ENCODE measurements around the gene DAB2IP. TPM values are rescaled to one million over a fixed set of nuclear protein-coding genes. Genes with fewer than 3 reads are reported as not detected.

DAB2IP gene
- total RNA-seq, 4 donors from 2014 or later, result 55.2 to 76.0 (median 60.5) TPM

DNA sequence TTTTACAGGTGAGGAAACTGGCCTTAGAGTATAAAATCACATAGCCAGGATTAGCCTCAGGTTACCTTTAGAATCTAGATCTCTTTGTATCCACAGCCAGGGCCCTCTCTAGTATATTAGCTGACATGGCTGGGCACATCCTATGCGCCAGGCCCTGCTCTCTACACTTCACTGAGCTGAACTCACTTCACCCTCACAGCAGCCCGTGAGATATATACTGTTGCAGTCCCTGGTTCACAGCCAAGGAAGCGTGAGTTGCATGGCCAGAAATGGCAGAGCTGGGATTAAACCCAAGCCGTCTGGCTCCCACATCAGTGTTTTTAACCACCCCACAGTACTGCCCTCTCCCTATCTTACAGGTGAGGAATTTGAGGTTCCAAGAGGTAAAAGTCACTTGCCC, 58.4 kb downstream of the DAB2IP start:
- H3K4me3 ChIP-seq, result no peak overlapping the region
- H3K27me3 ChIP-seq, result no peaks in the 10 kb centered on the region
- H3K9me3 ChIP-seq, result no peaks in the 10 kb centered on the region
- peak overlapping the region in 1 of 4 donors; percentile 19 for H3K27ac ChIP-seq
- TF ChIP-seq, protein P1, sequence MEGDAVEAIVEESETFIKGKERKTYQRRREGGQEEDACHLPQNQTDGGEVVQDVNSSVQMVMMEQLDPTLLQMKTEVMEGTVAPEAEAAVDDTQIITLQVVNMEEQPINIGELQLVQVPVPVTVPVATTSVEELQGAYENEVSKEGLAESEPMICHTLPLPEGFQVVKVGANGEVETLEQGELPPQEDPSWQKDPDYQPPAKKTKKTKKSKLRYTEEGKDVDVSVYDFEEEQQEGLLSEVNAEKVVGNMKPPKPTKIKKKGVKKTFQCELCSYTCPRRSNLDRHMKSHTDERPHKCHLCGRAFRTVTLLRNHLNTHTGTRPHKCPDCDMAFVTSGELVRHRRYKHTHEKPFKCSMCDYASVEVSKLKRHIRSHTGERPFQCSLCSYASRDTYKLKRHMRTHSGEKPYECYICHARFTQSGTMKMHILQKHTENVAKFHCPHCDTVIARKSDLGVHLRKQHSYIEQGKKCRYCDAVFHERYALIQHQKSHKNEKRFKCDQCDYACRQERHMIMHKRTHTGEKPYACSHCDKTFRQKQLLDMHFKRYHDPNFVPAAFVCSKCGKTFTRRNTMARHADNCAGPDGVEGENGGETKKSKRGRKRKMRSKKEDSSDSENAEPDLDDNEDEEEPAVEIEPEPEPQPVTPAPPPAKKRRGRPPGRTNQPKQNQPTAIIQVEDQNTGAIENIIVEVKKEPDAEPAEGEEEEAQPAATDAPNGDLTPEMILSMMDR (IDR thresholded peaks at IDR 0.05), result no peak
- TF ChIP-seq POLR2A (IDR thresholded peaks at IDR 0.05), result no peak
- no peaks in the 10 kb centered on the region for H3K36me3 ChIP-seq
- H3K4me1 ChIP-seq, result no peaks in the 10 kb centered on the region
- DNase-seq, result no peak

DNA sequence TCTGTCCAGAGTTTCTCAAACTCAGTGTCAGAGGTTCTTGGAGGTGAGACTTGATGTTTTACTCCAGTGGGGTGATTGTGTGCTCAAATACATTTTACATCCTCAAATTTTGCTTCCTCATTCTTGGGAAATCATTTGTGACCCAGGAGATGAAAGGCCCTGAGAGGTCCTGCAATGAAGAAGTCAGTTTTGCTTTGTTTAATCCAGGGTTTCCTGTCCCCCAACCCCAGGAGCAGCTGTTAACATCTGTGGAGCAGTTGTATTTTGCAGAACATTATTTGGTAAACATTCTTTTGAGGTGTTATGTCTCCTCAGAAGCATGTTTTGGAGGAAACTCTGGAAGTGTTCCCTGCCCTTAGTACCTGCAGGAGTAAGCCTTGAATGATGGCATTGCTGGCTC, 59.8 kb downstream of the DAB2IP start:
- Histone ChIP-seq H3K27me3 (no peaks in the 10 kb centered on the region), H3K27ac (peak overlapping the region in 1 of 4 donors; percentile 19), H3K9me3 (no peaks in the 10 kb centered on the region), H3K4me3 (no peak overlapping the region), H3K4me1 (no peaks in the 10 kb centered on the region), H3K36me3 (no peaks in the 10 kb centered on the region)
- DNase-seq, result no peak
- no peak for TF ChIP-seq POLR2A (IDR thresholded peaks at IDR 0.05)
- TF ChIP-seq, protein P1 (IDR thresholded peaks at IDR 0.05), result no peak

DNA sequence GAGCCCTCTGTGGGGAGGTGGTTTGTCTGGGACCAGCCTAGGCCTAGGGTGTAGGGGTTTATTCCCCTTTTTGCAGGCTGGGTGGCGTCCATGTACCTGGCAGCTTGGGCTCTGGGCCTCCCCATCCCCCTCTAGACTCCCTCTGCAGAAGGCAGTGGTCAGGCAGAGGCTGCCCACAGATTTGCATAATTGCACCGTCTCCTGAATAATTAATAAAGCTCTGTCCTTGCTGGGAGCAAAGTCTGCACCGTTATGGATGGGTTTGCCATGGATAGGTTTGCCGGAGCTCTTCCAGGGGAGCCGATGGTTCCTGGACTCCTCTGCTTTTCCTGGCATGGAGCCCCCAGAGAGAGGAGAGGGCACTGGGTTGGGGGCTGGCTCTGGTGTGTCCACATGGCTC, 60.4 kb downstream of the DAB2IP start:
- TF ChIP-seq POLR2A (IDR thresholded peaks at IDR 0.05), result no peak
- TF ChIP-seq, protein P1 (IDR thresholded peaks at IDR 0.05), result no peak
- Histone ChIP-seq H3K36me3 (no peaks in the 10 kb centered on the region), H3K9me3 (no peaks in the 10 kb centered on the region), H3K4me1 (no peaks in the 10 kb centered on the region), H3K4me3 (no peak overlapping the region), H3K27me3 (no peaks in the 10 kb centered on the region), H3K27ac (peak overlapping the region in 1 of 4 donors; percentile 9)
- no peak for DNase-seq

DNA sequence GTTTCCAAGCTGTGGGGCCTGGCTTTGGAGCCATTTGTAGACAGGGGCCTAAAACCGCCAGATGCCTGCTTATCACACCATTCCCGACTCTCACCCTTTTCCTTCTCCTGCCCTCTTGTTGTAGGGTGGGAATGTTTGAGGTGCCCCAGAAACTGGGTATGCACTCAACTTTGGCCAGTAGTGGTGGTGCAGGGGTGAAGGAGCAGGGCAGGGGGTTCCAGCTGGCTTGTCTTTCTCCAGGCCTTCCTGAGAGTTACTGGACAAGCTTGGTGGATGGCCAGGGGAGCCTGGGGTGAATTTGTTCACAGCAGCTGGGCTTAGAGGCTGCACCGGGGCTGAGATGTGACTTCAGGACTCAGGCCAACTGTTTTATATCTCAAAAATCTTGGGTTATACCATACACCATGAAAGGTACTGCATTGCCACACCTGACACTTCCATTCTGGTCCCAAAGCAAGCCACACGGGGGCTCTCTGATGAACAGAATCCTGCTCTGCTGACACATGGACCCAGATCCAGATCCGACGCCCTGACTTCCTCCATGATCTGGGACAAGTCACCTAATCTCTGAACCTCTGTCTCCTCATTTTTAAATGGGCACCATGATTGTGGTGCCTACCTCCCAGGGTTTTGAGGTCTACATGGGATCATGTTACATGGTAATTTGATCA, 62.1 kb downstream of the DAB2IP start:
- Histone ChIP-seq H3K4me3 (no peak overlapping the region), H3K27me3 (no peaks in the 10 kb centered on the region), H3K36me3 (no peaks in the 10 kb centered on the region), H3K4me1 (peaks cover 0 to 11% (median 0%) of the 10 kb centered on the region in 4 donors), H3K9me3 (no peaks in the 10 kb centered on the region), H3K27ac (no peak overlapping the region)
- DNase-seq, result no peak
- TF ChIP-seq POLR2A (IDR thresholded peaks at IDR 0.05), result no peak
- TF ChIP-seq, protein P1 (IDR thresholded peaks at IDR 0.05), result no peak

DNA sequence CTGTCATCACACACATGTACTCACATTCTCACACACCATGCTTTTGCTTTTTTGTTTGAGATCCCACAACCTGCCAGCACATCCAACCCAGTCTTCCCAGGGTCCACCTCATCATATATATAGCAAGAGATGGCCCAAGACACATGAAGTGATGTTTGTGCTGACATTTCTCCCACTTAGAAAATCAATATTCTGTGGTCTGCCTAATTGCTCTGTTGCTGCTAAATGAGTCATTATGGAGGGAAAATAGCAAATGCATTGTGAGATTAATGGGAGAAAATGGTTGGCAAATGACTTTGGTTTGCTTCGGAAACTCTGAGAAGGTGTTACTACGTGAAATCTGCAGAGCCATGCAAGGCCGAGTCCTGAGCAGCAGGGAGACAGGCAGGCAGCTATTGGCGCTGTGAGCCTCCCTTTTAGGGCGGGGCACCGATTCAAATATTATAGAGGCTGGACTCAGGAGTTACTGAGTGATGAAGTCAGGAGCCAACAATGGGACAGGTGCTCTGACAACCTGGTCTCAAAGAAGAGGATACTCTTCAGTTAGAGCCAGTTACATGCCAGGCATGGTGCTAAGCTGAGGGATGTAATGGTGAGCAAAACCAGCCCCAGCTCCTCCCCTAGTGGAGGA, 62.8 kb downstream of the DAB2IP start:
- Histone ChIP-seq H3K27ac (no peak overlapping the region), H3K36me3 (no peaks in the 10 kb centered on the region), H3K4me1 (peaks cover 0 to 11% (median 0%) of the 10 kb centered on the region in 4 donors), H3K4me3 (no peak overlapping the region), H3K27me3 (no peaks in the 10 kb centered on the region), H3K9me3 (no peaks in the 10 kb centered on the region)
- DNase-seq, result no peak
- TF ChIP-seq POLR2A (IDR thresholded peaks at IDR 0.05), result no peak
- TF ChIP-seq, protein P1 (IDR thresholded peaks at IDR 0.05), result no peak
